Esophagus muscularis mucosa (tissue), 4 donors: ENCODE data around the gene EPHB2. TPM values are rescaled to one million over a fixed set of nuclear protein-coding genes. Genes with fewer than 3 reads are reported as not detected.

Source experiments
- DNase-seq: peaks from one replicate; pipeline ENCODE4 v3.0.0-alpha.2; 2017; ENCODE audit errors: extremely low spot score
- H3K27ac ChIP-seq, 4 donors: fragments of 200-600 bp; sonication (generic); replicated peaks in 1 of 4; 1 replicate in 3 of 4; 2 replicates in 1 of 4; pipeline ENCODE4 v1.5.1; 2016 to 2019; ENCODE audit warnings: mild to moderate bottlenecking in 1 of 4
- H3K27me3 ChIP-seq, 4 donors: fragments of 200-600 bp; sonication (generic); one replicate each; pipeline versions ENCODE4 v1.5.1 to v1.6.0; 2016 to 2019
- H3K36me3 ChIP-seq, 4 donors: fragments of 200-600 bp; sonication (generic); one replicate each; pipeline ENCODE4 v1.5.1; 2016 to 2019
- H3K4me1 ChIP-seq, 4 donors: fragments of 200-600 bp; sonication (generic); one replicate each; pipeline ENCODE4 v1.5.1; 2016 to 2019
- H3K4me3 ChIP-seq, 4 donors: fragments of 200-600 bp; sonication (generic); 1 replicate in 2 of 4; 2 replicates in 2 of 4; pipeline ENCODE4 v1.5.1; 2016 to 2019; ENCODE audit warnings: mild to moderate bottlenecking in 4 of 4, moderate library complexity in 1 of 4
- H3K9me3 ChIP-seq, 4 donors: fragments of 200-600 bp; sonication (generic); 1 replicate in 3 of 4; 2 replicates in 1 of 4; pipeline ENCODE4 v1.5.1; 2016 to 2019
- CTCF ChIP-seq, 3 experiments: fragments of 200-600 bp in 2 of 3; fragments of 450-650 bp in 1 of 3; sonication (generic) in 2 of 3; IDR thresholded peaks; one replicate each; pipeline ENCODE4 v1.5.1; 2017 to 2019; ENCODE audit warnings: antibody characterized with exemption in 3 of 3, mild to moderate bottlenecking in 2 of 3, moderate library complexity in 1 of 3
- EP300 ChIP-seq: sonication (generic); formaldehyde crosslinking; IDR thresholded peaks from one replicate; pipeline ENCODE4 v1.6.1; 2017; ENCODE audit warnings: antibody characterized with exemption
- POLR2A ChIP-seq: fragments of 450-650 bp; IDR thresholded peaks from one replicate; pipeline ENCODE4 v1.6.1; 2017; ENCODE audit warnings: antibody characterized with exemption, moderate library complexity, mild to moderate bottlenecking, low read depth
- POLR2AphosphoS5 ChIP-seq, 2 donors: sonication (generic); formaldehyde crosslinking; IDR thresholded peaks; one replicate each; pipeline ENCODE4 v1.6.1; 2017; ENCODE audit warnings: antibody characterized with exemption in 2 of 2
- WGBS: methylation state at CpG from one replicate; pipeline ENCODE4 v1.1.5; 2018; 5-methylcytosine and 5-hydroxymethylcytosine counted together
- intact Hi-C: fragments of 100-400 bp; cut with DNase I; formaldehyde crosslinking; loops from one replicate; pipeline ENCODE4 v1.15.1; 2023
- total RNA-seq, 4 donors: library from RNA; depleted of rRNA; stranded (reverse); fragments of >200 nt; gene quantifications; one replicate each; pipeline versions ENCODE4 v1.1.0 to v1.2.1, GENCODE V29; 2016

EPHB2 gene
- total RNA-seq, 4 donors from 2014 or later: 1.5 to 3.3 (median 1.9) TPM

- Histone ChIP-seq H3K4me3 (no peak overlapping the region), H3K36me3 (no peaks in the 10 kb centered on the region), H3K27ac (no peak overlapping the region), H3K9me3 (no peaks in the 10 kb centered on the region), H3K4me1 (peaks cover 0 to 19% (median 18%) of the 10 kb centered on the region in 4 donors), H3K27me3 (peaks cover 0 to 30% (median 0%) of the 10 kb centered on the region in 4 donors)
- DNase-seq: no peak
- TF ChIP-seq EP300 (no peak), POLR2AphosphoS5 (IDR thresholded peaks at IDR 0.05) (no peak), CTCF (IDR thresholded peaks at IDR 0.05) (no peak), POLR2A (no peak)
- intact Hi-C loops: no loop called here
- 95% methylated on average over 4 of the region's 4 CpGs for WGBS
These were observed 95.0 kb downstream of the EPHB2 start for GRCh38 chr1:22805672-22806038.

- Histone ChIP-seq H3K36me3 (no peaks in the 10 kb centered on the region), H3K4me3 (no peak overlapping the region), H3K27ac (no peak overlapping the region), H3K9me3 (no peaks in the 10 kb centered on the region), H3K27me3 (peaks cover 0 to 26% (median 0%) of the 10 kb centered on the region in 4 donors), H3K4me1 (peaks cover 0 to 19% (median 18%) of the 10 kb centered on the region in 4 donors)
- no peak for DNase-seq
- WGBS: 96% methylated on average over 8 of the region's 12 CpGs
- no peak for TF ChIP-seq EP300
- TF ChIP-seq POLR2A: no peak
- no peak for TF ChIP-seq POLR2AphosphoS5 (IDR thresholded peaks at IDR 0.05)
- TF ChIP-seq CTCF (IDR thresholded peaks at IDR 0.05): no peak
- intact Hi-C loops: no loop called here
These were observed 95.9 kb downstream of the EPHB2 start for GRCh38 chr1:22806584-22806983.

GRCh38 chr1:22807340-22807739, 96.7 kb downstream of the EPHB2 start:
- DNase-seq: no peak
- H3K36me3 ChIP-seq: no peaks in the 10 kb centered on the region
- H3K27ac ChIP-seq: no peak overlapping the region
- peaks cover 0 to 19% (median 18%) of the 10 kb centered on the region in 4 donors for H3K4me1 ChIP-seq
- intact Hi-C loops: no loop called here
- H3K27me3 ChIP-seq: peaks cover 0 to 19% (median 0%) of the 10 kb centered on the region in 4 donors
- H3K9me3 ChIP-seq: no peaks in the 10 kb centered on the region
- no peak overlapping the region for H3K4me3 ChIP-seq
- WGBS: 100% methylated on average over 4 of the region's 4 CpGs
- no peak for TF ChIP-seq CTCF (IDR thresholded peaks at IDR 0.05)

- H3K4me1 ChIP-seq: peaks cover 0 to 19% (median 18%) of the 10 kb centered on the region in 4 donors
- no peak overlapping the region for H3K4me3 ChIP-seq
- no peak for DNase-seq
- intact Hi-C loops: no loop called here
- peak overlapping the region in 3 of 4 donors; percentile 15 to 62 (median 15) for H3K27ac ChIP-seq
- peaks cover 0 to 12% (median 0%) of the 10 kb centered on the region in 4 donors for H3K27me3 ChIP-seq
- 84% methylated on average over 6 of the region's 6 CpGs for WGBS
- H3K9me3 ChIP-seq: no peaks in the 10 kb centered on the region
- TF ChIP-seq EP300 (no peak), POLR2A (no peak), POLR2AphosphoS5 (IDR thresholded peaks at IDR 0.05) (no peak), CTCF (IDR thresholded peaks at IDR 0.05) (no peak)
- no peaks in the 10 kb centered on the region for H3K36me3 ChIP-seq
These were observed 97.6 kb downstream of the EPHB2 start for GRCh38 chr1:22808186-22808675.
